OCI-LY7 (cell line): Measurements from ENCODE around the gene IGSF21. TPM values are rescaled to one million over a fixed set of nuclear protein-coding genes. Genes with fewer than 3 reads are reported as not detected.

Experiments
- BruUV-seq: library from RNA; stranded (reverse); fragments of 400-500 nt; replicated peaks from 2 replicates; lab custom pipeline; 2021; lab: Mats Ljungman, UMichigan
- CTCF ChIA-PET: fragments of 300-600 bp; sonication (Branson Sonifier 250); formaldehyde crosslinking; loops from one replicate; lab custom pipeline; 2022; ENCODE audit warnings: antibody characterized with exemption; ENCODE audit not compliant: unreplicated experiment; lab: Charles Lee
- POLR2A ChIA-PET: fragments of 300-600 bp; sonication (Branson Sonifier 250); formaldehyde crosslinking; loops from one replicate; lab custom pipeline; 2022; ENCODE audit warnings: antibody characterized with exemption; lab: Charles Lee
- DNase-seq: peaks from one replicate; pipeline ENCODE4 v3.0.0-alpha.2; 2015; ENCODE audit warnings: low spot score
- H2AFZ ChIP-seq: fragments of 200-600 bp; sonication (generic), shearing (Covaris generic); 2 replicates; pipeline ENCODE4 v1.6.1; 2014; ENCODE audit warnings: mild to moderate bottlenecking, antibody characterized with exemption, low read length, moderate library complexity
- H3K27ac ChIP-seq: fragments of 200-600 bp; sonication (generic); 2 replicates; pipeline ENCODE4 v1.5.1; 2014; ENCODE audit warnings: mixed run types, low read depth, mild to moderate bottlenecking, moderate library complexity, low read length, inconsistent platforms; ENCODE audit not compliant: poor library complexity, severe bottlenecking
- H3K36me3 ChIP-seq: fragments of 200-600 bp; sonication (generic); 2 replicates; pipeline ENCODE4 v1.6.1; 2014; ENCODE audit warnings: mild to moderate bottlenecking, antibody characterized with exemption, low read length, moderate library complexity, mixed read lengths; ENCODE audit not compliant: insufficient read depth
- H3K4me1 ChIP-seq: fragments of 200-600 bp; sonication (generic); 2 replicates; pipeline ENCODE4 v1.5.1; 2014; ENCODE audit warnings: mild to moderate bottlenecking, low read length; ENCODE audit not compliant: insufficient read depth, poor library complexity, severe bottlenecking
- H3K4me2 ChIP-seq: fragments of 200-600 bp; sonication (generic); 2 replicates; pipeline ENCODE4 v1.6.1; 2014; ENCODE audit warnings: mild to moderate bottlenecking, low read length
- H3K4me3 ChIP-seq: fragments of 200-600 bp; sonication (generic); 2 replicates; pipeline ENCODE4 v1.5.1; 2014; ENCODE audit warnings: mild to moderate bottlenecking, low read depth, low read length; ENCODE audit not compliant: poor library complexity, severe bottlenecking
- H3K79me2 ChIP-seq: fragments of 200-600 bp; sonication (generic); 2 replicates; pipeline ENCODE4 v1.6.1; 2016; ENCODE audit warnings: low read depth, mild to moderate bottlenecking, low read length, moderate library complexity, mixed read lengths; ENCODE audit not compliant: insufficient read depth
- H3K9me2 ChIP-seq: fragments of 200-600 bp; sonication (generic); 2 replicates; pipeline ENCODE4 v1.6.1; 2016; ENCODE audit warnings: mild to moderate bottlenecking, low read length, mixed read lengths; ENCODE audit not compliant: insufficient read depth
- H3K9me3 ChIP-seq: fragments of 200-600 bp; sonication (generic); 2 replicates; pipeline ENCODE4 v1.6.1; 2014; ENCODE audit warnings: mild to moderate bottlenecking, mixed run types, low read length, mixed read lengths
- H4K20me1 ChIP-seq: fragments of 200-600 bp; sonication (generic); 2 replicates; pipeline ENCODE4 v1.6.1; 2014; ENCODE audit warnings: mild to moderate bottlenecking, antibody characterized with exemption, low read length, moderate library complexity, mixed read lengths; ENCODE audit not compliant: insufficient read depth
- CTCF ChIP-seq: fragments of 200-600 bp; sonication (generic); conservative IDR thresholded peaks from 2 replicates; pipeline ENCODE4 v1.5.1; 2014; ENCODE audit warnings: mild to moderate bottlenecking, antibody characterized with exemption, low read length, moderate library complexity, mixed read lengths
- EZH2phosphoT487 ChIP-seq: fragments of 200-600 bp; sonication (generic); IDR thresholded peaks from 2 replicates; pipeline ENCODE4 v1.6.1; 2018; ENCODE audit warnings: low read depth, borderline replicate concordance, mild to moderate bottlenecking, mixed run types, antibody characterized with exemption, low read length, moderate library complexity, mixed read lengths
- intact Hi-C: fragments of 100-400 bp; cut with micrococcal nuclease; formaldehyde crosslinking; loops from one replicate; pipeline ENCODE4 v1.10.0; 2022; ENCODE audit not compliant: unreplicated experiment
- total RNA-seq, 2 experiments: library from RNA; depleted of rRNA in 1 of 2; stranded (reverse); fragments of >200 nt in 1 of 2; shearing (Covaris generic) in 1 of 2; gene quantifications; 2 replicates each; pipeline ENCODE4 v1.2.3, GENCODE V29; 2014 to 2022

The IGSF21 gene
- total RNA-seq, 2 experiments from 2014 or later, result 0.17 TPM; not detected in 1

DNA sequence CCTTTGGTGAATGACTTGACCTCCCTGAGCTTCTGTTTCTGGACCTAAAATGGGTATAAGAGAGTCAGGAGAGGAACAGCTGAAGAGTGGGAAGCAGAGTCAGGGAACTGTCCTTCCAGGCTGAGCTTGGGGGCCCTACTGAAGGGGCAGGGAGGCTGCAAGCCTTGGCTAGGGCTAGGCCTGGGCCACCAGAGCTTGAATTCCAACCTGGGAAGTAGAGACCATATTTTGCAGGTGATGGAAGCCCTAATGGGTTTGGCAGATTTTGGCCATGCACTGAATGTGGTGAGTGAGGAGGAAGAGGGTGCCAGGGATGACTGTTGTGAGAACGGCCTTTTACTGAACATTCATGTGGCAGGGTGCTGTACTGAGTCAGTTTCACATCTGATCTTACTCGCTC is 303.7 kb downstream of the IGSF21 start:
- ChIA-PET CTCF (no interaction called here), POLR2A (no interaction called here)
- TF ChIP-seq EZH2phosphoT487 (no peak), CTCF (no peak)
- H3K9me3 ChIP-seq, result no peaks in the 10 kb centered on the region
- no peaks in the 10 kb centered on the region for H3K4me1 ChIP-seq
- H4K20me1 ChIP-seq, result no peaks in the 10 kb centered on the region
- H3K27ac ChIP-seq, result no peak overlapping the region
- no peak overlapping the region for H2AFZ ChIP-seq
- no TSS peak for BruUV-seq
- no peaks in the 10 kb centered on the region for H3K36me3 ChIP-seq
- intact Hi-C loops, result no loop called here
- H3K9me2 ChIP-seq, result no peaks in the 10 kb centered on the region
- DNase-seq, result no peak
- H3K79me2 ChIP-seq, result no peaks in the 10 kb centered on the region
- H3K4me2 ChIP-seq, result no peak overlapping the region
- H3K4me3 ChIP-seq, result no peak overlapping the region

DNA sequence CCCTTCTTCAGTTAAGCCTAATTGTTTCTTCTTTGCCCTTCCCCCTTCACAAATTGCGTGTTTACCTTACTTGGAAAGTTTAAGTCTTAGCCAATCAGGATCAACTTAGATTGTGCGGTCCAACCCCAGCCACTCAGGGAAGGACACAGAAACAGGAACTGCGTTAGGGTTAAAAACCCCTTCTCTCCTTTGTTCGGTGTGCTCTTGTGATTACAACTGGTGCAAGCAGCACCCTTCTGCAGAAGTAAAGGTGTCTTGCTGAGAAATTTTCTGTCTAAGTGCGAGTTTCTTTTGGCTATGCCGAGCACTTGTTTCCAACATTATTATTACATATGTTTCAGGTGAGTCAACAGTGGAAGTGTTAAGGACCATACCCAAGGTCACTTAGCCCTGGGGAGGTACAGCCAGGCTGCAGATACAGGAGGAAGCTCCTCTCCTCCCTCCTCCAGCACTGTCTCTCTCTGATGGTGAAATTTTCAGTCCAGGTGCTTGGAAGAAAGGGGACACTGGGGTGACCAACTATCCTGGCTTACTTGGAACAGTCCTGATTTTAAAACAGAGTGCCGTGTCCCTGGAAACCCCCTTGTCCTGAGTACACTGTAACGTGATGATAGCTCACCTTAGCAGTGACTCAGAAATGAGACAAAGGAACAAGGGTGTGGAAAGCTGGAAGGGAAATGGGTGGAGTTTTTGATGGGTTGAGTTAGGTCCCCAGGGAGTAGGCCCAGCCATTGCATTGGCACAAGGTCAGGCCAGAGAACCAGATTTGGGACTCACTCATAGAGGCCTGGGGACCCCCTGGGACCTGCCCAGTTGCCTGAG is 304.4 kb downstream of the IGSF21 start:
- Histone ChIP-seq H3K9me2 (no peaks in the 10 kb centered on the region), H3K4me1 (no peaks in the 10 kb centered on the region), H3K36me3 (no peaks in the 10 kb centered on the region), H3K79me2 (no peaks in the 10 kb centered on the region), H3K4me3 (no peak overlapping the region), H4K20me1 (no peaks in the 10 kb centered on the region), H2AFZ (no peak overlapping the region), H3K27ac (no peak overlapping the region), H3K9me3 (no peaks in the 10 kb centered on the region), H3K4me2 (no peak overlapping the region)
- DNase-seq, result no peak
- intact Hi-C loops, result no loop called here
- ChIA-PET POLR2A (interaction anchor here (0.5 kb wide), 1 partner anchor 177 kb away, joined by 4 read pairs; no protein-coding TSS in a partner anchor), CTCF (interaction anchor here (0.5 kb wide), 1 partner anchor 30 kb away, joined by 3 read pairs; no protein-coding TSS in a partner anchor)
- BruUV-seq, result no TSS peak
- TF ChIP-seq CTCF (no peak), EZH2phosphoT487 (no peak)

GRCh38 chr1:18412882-18413353 is 305.3 kb downstream of the IGSF21 start:
- no peak for TF ChIP-seq EZH2phosphoT487
- TF ChIP-seq CTCF, result no peak
- Histone ChIP-seq H3K27ac (no peak overlapping the region), H4K20me1 (no peaks in the 10 kb centered on the region), H3K36me3 (no peaks in the 10 kb centered on the region), H3K9me2 (no peaks in the 10 kb centered on the region), H3K9me3 (no peaks in the 10 kb centered on the region), H2AFZ (no peak overlapping the region), H3K4me1 (no peaks in the 10 kb centered on the region), H3K4me2 (no peak overlapping the region), H3K4me3 (no peak overlapping the region), H3K79me2 (no peaks in the 10 kb centered on the region)
- POLR2A ChIA-PET, result no interaction called here
- no peak for DNase-seq
- CTCF ChIA-PET, result no interaction called here
- BruUV-seq, result no TSS peak
- intact Hi-C loops, result no loop called here
